HepG2 (cell line): ENCODE results near the gene B4GALT3. TPM values are rescaled to one million over a fixed set of nuclear protein-coding genes. Genes with fewer than 3 reads are reported as not detected.

Experiments
- ATF1 ChIP-seq: IDR thresholded peaks from 2 replicates; pipeline ENCODE4 v1.6.1; 2016; ENCODE audit warnings: mild to moderate bottlenecking, control low read depth
- GABPB1 ChIP-seq: IDR thresholded peaks from 2 replicates; pipeline ENCODE4 v1.6.1; 2016; ENCODE audit warnings: mild to moderate bottlenecking, missing genetic modification reagents, moderate library complexity, missing compliant biosample characterization
- JDP2 ChIP-seq: sonication (generic); formaldehyde crosslinking; IDR thresholded peaks from 2 replicates; pipeline ENCODE4 v1.8.1; 2022; ENCODE audit warnings: missing genetic modification reagents, borderline replicate concordance
- JUND ChIP-seq: sonication (generic); formaldehyde crosslinking; IDR thresholded peaks from 2 replicates; pipeline ENCODE4 v1.8.0; 2022; ENCODE audit warnings: mild to moderate bottlenecking, missing genetic modification reagents
- LCORL ChIP-seq, 2 experiments: fragments of 450-650 bp in 1 of 2; sonication (generic) in 1 of 2; formaldehyde crosslinking in 1 of 2; IDR thresholded peaks; 2 replicates each; pipeline versions ENCODE4 v1.5.0 to v1.6.1; 2017 to 2020; ENCODE audit warnings: antibody characterized with exemption in 1 of 2, missing genetic modification reagents in 1 of 2
- MZF1 ChIP-seq: sonication (generic); formaldehyde crosslinking; IDR thresholded peaks from 2 replicates; pipeline ENCODE4 v1.8.1; 2023; ENCODE audit warnings: mild to moderate bottlenecking, missing genetic modification reagents, borderline replicate concordance
- NFYC ChIP-seq: IDR thresholded peaks from 2 replicates; pipeline ENCODE4 v1.6.1; 2016; ENCODE audit warnings: missing genetic modification reagents, missing compliant biosample characterization
- RFXAP ChIP-seq: sonication (generic); formaldehyde crosslinking; IDR thresholded peaks from 2 replicates; pipeline ENCODE4 v1.4.0; 2020; ENCODE audit warnings: missing genetic modification reagents, borderline replicate concordance
- TP53 ChIP-seq: sonication (generic); formaldehyde crosslinking; conservative IDR thresholded peaks from 2 replicates; pipeline ENCODE4 v1.4.0; 2020; ENCODE audit warnings: missing genetic modification reagents
- ZFP91 ChIP-seq: sonication (generic); formaldehyde crosslinking; IDR thresholded peaks from 2 replicates; pipeline ENCODE4 v1.9.0; 2022; ENCODE audit warnings: missing genetic modification reagents, mild to moderate bottlenecking, borderline replicate concordance
- ZNF10 ChIP-seq: sonication (generic); formaldehyde crosslinking; IDR thresholded peaks from 2 replicates; pipeline ENCODE4 v1.4.0; 2020; ENCODE audit warnings: mild to moderate bottlenecking, low read depth, missing genetic modification reagents, borderline replicate concordance
- ZNF414 ChIP-seq: sonication (generic); formaldehyde crosslinking; IDR thresholded peaks from 2 replicates; pipeline ENCODE4 v1.5.0; 2020; ENCODE audit warnings: missing genetic modification reagents
- ZNF557 ChIP-seq: sonication (generic); formaldehyde crosslinking; IDR thresholded peaks from 2 replicates; pipeline ENCODE4 v1.4.0; 2020; ENCODE audit warnings: missing genetic modification reagents
- ZNF589 ChIP-seq: sonication (generic); formaldehyde crosslinking; conservative IDR thresholded peaks from 2 replicates; pipeline ENCODE4 v1.8.0; 2022; ENCODE audit warnings: mild to moderate bottlenecking, moderate library complexity, missing genetic modification reagents
- polyA plus RNA-seq, 8 experiments: library from polyadenylated mRNA; depleted of rRNA in 3 of 8; stranded (reverse) in 7 of 8; unstranded in 1 of 8; fragments of >200 nt; fragmentation: Illumina TruSeq in 4 of 8; extraction: Trizol in 4 of 8; gene quantifications; 2 replicates each; pipeline versions ENCODE4 v1.2.1 to v1.2.3, GENCODE V29; 2011 to 2016; ENCODE audit warnings: low read depth in 4 of 8, missing spikeins in 1 of 8, mixed read lengths in 1 of 8; ENCODE audit not compliant: insufficient read depth in 1 of 8
- total RNA-seq, 5 experiments: library from RNA; depleted of rRNA; stranded (reverse); fragments of >200 nt; fragmentation: Illumina TruSeq; extraction: Trizol; gene quantifications; 2 replicates each; pipeline ENCODE4 v1.2.3, GENCODE V29; 2016; ENCODE audit warnings: low read depth in 1 of 5
- TF ChIP-seq, protein P1 (sequence below): fragments of 450-650 bp; IDR thresholded peaks from 2 replicates; pipeline ENCODE4 v1.6.1; 2017
- TF ChIP-seq, protein P2 (sequence below): sonication (generic); formaldehyde crosslinking; IDR thresholded peaks from 2 replicates; pipeline ENCODE4 v1.4.0; 2020; ENCODE audit warnings: mild to moderate bottlenecking, low read depth, missing genetic modification reagents
- TF ChIP-seq, protein P3 (sequence below): sonication (generic); formaldehyde crosslinking; IDR thresholded peaks from 2 replicates; pipeline ENCODE4 v1.5.0; 2020; ENCODE audit warnings: mild to moderate bottlenecking, missing genetic modification reagents, borderline replicate concordance
- TF ChIP-seq, protein P4 (sequence below): IDR thresholded peaks from 2 replicates; pipeline ENCODE4 v1.6.1; 2016; ENCODE audit warnings: missing biosample characterization, missing genetic modification reagents, low read depth

The B4GALT3 gene
- total and polyA plus RNA-seq, 2 of the 13 experiments (the other 11 are each of a cell fraction or from before 2014, with no cell fraction given), result 35.6 to 40.4 TPM

DNA sequence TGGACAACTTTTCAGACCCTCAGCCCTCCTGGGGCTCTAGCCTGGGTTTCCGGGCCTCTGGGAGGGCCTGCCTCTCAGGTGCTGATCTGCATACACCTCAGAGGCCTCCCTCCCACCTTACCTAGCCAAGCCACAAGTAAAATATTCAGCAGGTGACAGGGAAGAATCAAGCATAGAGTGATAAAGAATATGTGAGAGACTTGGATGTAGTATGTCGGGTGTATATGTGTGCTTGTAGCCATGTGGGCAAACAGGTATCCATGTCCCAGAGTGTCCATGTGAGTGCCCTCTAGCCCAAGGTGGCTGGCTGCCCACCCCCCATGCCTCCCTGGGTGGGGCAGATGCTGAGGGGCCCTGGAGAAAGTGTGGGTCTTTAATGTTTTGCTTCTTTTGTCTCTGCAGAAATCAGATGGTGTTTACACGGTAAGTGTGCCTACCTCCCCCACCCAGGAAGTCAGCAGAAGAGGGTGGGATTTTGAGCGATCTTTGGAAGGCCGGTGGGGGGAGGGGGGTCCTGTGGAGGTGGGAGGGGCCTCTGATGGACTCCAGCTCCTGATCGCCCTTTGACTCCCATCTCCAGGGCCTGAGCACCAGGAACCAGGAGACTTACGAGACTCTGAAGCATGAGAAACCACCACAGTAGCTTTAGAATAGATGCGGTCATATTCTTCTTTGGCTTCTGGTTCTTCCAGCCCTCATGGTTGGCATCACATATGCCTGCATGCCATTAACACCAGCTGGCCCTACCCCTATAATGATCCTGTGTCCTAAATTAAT is 41.2 kb upstream of the B4GALT3 start (continued):
- TF ChIP-seq, protein P1, sequence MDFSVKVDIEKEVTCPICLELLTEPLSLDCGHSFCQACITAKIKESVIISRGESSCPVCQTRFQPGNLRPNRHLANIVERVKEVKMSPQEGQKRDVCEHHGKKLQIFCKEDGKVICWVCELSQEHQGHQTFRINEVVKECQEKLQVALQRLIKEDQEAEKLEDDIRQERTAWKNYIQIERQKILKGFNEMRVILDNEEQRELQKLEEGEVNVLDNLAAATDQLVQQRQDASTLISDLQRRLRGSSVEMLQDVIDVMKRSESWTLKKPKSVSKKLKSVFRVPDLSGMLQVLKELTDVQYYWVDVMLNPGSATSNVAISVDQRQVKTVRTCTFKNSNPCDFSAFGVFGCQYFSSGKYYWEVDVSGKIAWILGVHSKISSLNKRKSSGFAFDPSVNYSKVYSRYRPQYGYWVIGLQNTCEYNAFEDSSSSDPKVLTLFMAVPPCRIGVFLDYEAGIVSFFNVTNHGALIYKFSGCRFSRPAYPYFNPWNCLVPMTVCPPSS, result no peak
- TF ChIP-seq ZNF589 (CRISPR knock-in tag), result peak; percentile 12; the same call in 1 of the 2 replicates
- TF ChIP-seq ZNF10 (CRISPR knock-in tag), result no peak
- TF ChIP-seq, protein P2, sequence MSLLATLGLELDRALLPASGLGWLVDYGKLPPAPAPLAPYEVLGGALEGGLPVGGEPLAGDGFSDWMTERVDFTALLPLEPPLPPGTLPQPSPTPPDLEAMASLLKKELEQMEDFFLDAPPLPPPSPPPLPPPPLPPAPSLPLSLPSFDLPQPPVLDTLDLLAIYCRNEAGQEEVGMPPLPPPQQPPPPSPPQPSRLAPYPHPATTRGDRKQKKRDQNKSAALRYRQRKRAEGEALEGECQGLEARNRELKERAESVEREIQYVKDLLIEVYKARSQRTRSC (CRISPR knock-in tag), result 0 out of 2 replicates have a peak, but pooled peaks have one; percentile 64
- peak; percentile 59; the same call in 1 of the 2 replicates for TF ChIP-seq ZNF557 (CRISPR knock-in tag)
- TF ChIP-seq, protein P3, sequence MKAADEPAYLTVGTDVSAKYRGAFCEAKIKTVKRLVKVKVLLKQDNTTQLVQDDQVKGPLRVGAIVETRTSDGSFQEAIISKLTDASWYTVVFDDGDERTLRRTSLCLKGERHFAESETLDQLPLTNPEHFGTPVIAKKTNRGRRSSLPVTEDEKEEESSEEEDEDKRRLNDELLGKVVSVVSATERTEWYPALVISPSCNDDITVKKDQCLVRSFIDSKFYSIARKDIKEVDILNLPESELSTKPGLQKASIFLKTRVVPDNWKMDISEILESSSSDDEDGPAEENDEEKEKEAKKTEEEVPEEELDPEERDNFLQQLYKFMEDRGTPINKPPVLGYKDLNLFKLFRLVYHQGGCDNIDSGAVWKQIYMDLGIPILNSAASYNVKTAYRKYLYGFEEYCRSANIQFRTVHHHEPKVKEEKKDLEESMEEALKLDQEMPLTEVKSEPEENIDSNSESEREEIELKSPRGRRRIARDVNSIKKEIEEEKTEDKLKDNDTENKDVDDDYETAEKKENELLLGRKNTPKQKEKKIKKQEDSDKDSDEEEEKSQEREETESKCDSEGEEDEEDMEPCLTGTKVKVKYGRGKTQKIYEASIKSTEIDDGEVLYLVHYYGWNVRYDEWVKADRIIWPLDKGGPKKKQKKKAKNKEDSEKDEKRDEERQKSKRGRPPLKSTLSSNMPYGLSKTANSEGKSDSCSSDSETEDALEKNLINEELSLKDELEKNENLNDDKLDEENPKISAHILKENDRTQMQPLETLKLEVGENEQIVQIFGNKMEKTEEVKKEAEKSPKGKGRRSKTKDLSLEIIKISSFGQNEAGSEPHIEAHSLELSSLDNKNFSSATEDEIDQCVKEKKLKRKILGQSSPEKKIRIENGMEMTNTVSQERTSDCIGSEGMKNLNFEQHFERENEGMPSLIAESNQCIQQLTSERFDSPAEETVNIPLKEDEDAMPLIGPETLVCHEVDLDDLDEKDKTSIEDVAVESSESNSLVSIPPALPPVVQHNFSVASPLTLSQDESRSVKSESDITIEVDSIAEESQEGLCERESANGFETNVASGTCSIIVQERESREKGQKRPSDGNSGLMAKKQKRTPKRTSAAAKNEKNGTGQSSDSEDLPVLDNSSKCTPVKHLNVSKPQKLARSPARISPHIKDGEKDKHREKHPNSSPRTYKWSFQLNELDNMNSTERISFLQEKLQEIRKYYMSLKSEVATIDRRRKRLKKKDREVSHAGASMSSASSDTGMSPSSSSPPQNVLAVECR (CRISPR knock-in tag), result peak; percentile 53; the same call in 1 of the 2 replicates
- no peak for TF ChIP-seq LCORL (IDR thresholded peaks at IDR 0.05)
- peak; percentile 75; the same call in 1 of the 2 replicates for TF ChIP-seq LCORL (CRISPR knock-in tag; IDR thresholded peaks at IDR 0.05)
- no peak for TF ChIP-seq RFXAP
- peak; percentile 35 for TF ChIP-seq JUND
- TF ChIP-seq JDP2 (CRISPR knock-in tag), result peak; percentile 14; the same call in 1 of the 2 replicates
- no peak for TF ChIP-seq MZF1 (CRISPR knock-in tag)
- no peak for TF ChIP-seq TP53 (CRISPR knock-in tag)
- TF ChIP-seq NFYC, result 0 out of 2 replicates have a peak, but pooled peaks have one; percentile 27
- TF ChIP-seq GABPB1, result peak; percentile 55
- TF ChIP-seq, protein P4, sequence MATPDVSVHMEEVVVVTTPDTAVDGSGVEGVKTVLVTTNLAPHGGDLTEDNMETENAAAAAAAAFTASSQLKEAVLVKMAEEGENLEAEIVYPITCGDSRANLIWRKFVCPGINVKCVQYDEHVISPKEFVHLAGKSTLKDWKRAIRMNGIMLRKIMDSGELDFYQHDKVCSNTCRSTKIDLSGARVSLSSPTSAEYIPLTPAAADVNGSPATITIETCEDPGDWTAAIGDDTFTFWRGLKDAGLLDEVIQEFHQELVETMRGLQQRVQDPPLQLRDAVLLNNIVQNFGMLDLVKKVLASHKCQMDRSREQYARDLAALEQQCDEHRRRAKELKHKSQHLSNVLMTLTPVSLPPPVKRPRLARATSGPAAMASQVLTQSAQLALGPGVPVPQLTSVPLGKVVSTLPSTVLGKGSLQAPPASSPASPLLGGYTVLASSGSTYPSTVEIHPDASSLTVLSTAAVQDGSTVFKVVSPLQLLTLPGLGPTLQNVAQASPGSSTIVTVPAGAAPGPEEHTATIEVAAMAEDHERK, result no peak
- peak; percentile 28; the same call in 1 of the 2 replicates for TF ChIP-seq ZNF414 (CRISPR knock-in tag)
- no peak for TF ChIP-seq ATF1 (CRISPR knock-in tag)
- peak; percentile 46 for TF ChIP-seq ZFP91
